Measurements from ENCODE around the gene ANKRD34A.

The ANKRD34A gene

GRCh38 chr1:145990249-145990855 lies 26.0 kb upstream of the ANKRD34A start:
- DNase-seq: peak; percentile 31

GRCh38 chr1:145988773-145989172 lies 24.4 kb upstream of the ANKRD34A start:
- no peak for DNase-seq

GRCh38 chr1:145987926-145988325 lies 23.6 kb upstream of the ANKRD34A start:
- no peak for DNase-seq

- no peak for DNase-seq
Observed at GRCh38 chr1:145986551-145986950, 22.2 kb upstream of the ANKRD34A start.

- DNase-seq: peak; percentile 57
Observed at GRCh38 chr1:145985502-145986439, 21.4 kb upstream of the ANKRD34A start.

- no peak for DNase-seq
Observed at GRCh38 chr1:145985129-145985501, 20.7 kb upstream of the ANKRD34A start.

- no peak for DNase-seq
Observed at GRCh38 chr1:145983960-145984830, 19.8 kb upstream of the ANKRD34A start.

- no peak for DNase-seq
Observed at GRCh38 chr1:145983206-145983675, 18.9 kb upstream of the ANKRD34A start.

GRCh38 chr1:145982010-145982723 lies 17.8 kb upstream of the ANKRD34A start:
- no peak for DNase-seq

GRCh38 chr1:145980457-145980994 lies 16.2 kb upstream of the ANKRD34A start:
- DNase-seq: no peak

GRCh38 chr1:145979746-145980456 lies 15.5 kb upstream of the ANKRD34A start:
- no peak for DNase-seq

GRCh38 chr1:145978854-145979745 lies 14.7 kb upstream of the ANKRD34A start:
- DNase-seq: peak; percentile 100

GRCh38 chr1:145978471-145978853 lies 14.1 kb upstream of the ANKRD34A start:
- no peak for DNase-seq

GRCh38 chr1:145977486-145978470 lies 13.4 kb upstream of the ANKRD34A start:
- DNase-seq: peak; percentile 90

- no peak for DNase-seq
Observed at GRCh38 chr1:145977016-145977415, 12.6 kb upstream of the ANKRD34A start.

GRCh38 chr1:145975216-145975615 lies 10.8 kb upstream of the ANKRD34A start:
- DNase-seq: no peak

- DNase-seq: no peak
Observed at GRCh38 chr1:145974721-145975120, 10.3 kb upstream of the ANKRD34A start.

GRCh38 chr1:145972580-145972979 lies 8.2 kb upstream of the ANKRD34A start:
- no peak for DNase-seq

GRCh38 chr1:145967288-145967687 lies 2.9 kb upstream of the ANKRD34A start:
- no peak for DNase-seq

Measured in NCI-H69 (cell line).